ENCODE data around the gene MYOD1. TPM values are rescaled to one million over a fixed set of nuclear protein-coding genes. Genes with fewer than 3 reads are reported as not detected.

The MYOD1 gene
- total and polyA plus RNA-seq, 9 of the 15 experiments (the other 6 are each of a cell fraction or from before 2014, with no cell fraction given) = not detected

DNA sequence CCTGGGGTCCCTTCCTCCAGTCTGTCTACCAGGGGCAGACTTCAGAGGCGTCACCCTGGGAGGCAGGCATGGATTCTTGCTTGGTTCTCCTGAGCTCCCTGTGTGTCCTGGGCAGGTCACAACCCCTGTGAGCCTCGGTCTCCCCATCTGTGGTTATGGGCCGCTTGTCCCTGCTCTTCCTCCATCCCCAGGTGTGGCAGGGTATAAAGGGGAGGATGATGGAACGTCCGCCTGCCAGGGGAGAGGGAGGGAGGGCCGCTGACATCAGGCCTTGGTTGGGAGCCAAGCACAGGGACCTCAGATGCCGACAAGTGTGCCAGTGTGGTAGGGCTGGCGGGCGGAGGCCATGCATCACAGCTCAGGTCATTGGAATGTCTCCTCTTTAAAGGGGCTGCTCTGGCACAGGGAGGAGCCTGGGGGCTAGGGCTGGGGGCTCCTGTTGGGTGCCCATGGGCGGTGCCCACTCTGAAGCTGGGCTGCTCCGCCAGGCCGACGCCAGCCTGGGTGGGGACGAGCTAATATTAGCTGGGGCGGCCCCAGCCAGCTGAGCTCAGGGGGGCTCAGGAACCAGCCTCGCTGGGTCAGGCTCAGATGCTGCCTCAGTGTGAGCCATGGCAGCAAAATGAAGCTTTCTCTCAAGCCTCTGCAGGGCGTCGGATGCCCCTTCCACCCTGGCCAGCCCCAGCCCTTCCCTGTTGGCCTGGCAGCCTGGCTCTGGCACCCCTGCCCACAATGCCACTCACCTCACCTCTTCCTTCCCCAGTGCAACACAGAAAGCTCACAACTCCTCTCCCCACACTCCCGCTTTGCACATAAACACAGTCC is 28.0 kb downstream of the MYOD1 start (continued):
- TF ChIP-seq SFPQ (IDR thresholded peaks at IDR 0.05; ENCODE audit: low read depth, low read length) (no peak), SETDB1 (IDR thresholded peaks at IDR 0.05; ENCODE audit: low read length) (no peak), HDAC2 (IDR thresholded peaks at IDR 0.05) (no peak)
- TF ChIP-seq, protein P1, sequence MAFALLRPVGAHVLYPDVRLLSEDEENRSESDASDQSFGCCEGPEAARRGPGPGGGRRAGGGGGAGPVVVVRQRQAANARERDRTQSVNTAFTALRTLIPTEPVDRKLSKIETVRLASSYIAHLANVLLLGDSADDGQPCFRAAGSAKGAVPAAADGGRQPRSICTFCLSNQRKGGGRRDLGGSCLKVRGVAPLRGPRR (CRISPR knock-in tag; IDR thresholded peaks at IDR 0.05) = no peak

DNA sequence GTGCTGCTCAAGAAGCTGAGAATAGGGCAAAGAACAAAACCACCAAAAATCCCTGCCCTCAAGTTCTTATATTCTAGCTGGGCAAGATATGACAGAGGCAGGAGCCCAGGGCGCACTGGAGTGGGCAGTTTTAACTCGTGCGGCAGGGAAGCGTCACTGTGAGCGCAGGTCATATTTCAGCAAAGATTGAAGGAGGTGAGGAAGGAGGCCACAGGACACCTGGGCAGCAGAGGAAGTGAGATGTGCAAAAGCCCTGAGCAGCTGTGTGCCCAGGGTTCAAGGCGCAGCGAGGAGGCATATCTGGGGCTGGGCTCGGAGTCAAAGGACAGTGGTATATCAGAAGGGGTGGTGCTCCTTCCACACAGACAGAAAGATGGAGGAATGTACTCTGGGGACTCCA is 28.7 kb downstream of the MYOD1 start:
- Histone ChIP-seq H3K9ac (ENCODE audit: insufficient read depth in 1 of 2, low read depth in 2 of 2, low read length in 2 of 2) (no peak overlapping the region), H3K4me3 (no peak overlapping the region), H3K36me3 (ENCODE audit: control insufficient read depth, insufficient read depth, low read length) (no peaks in the 10 kb centered on the region), H4K20me1 (replicated peaks; ENCODE audit: control insufficient read depth, insufficient read depth, low read length) (peaks cover 10% of the 10 kb centered on the region; the same call in 1 of the 2 replicates), H2AFZ (ENCODE audit: low read depth, low read length) (no peak overlapping the region), H3K27ac (ENCODE audit: extremely low read depth, low read depth, low read length) (no peak overlapping the region), H3K9me3 (replicated peaks; ENCODE audit: control insufficient read depth, insufficient read depth, low read depth, low read length) (no peaks in the 10 kb centered on the region), H3K9me1 (ENCODE audit: control insufficient read depth, insufficient read depth, low read length) (no peaks in the 10 kb centered on the region), H3K4me1 (replicated peaks in 1 of 2; ENCODE audit: control insufficient read depth in 2 of 2, insufficient read depth in 2 of 2, low read length in 2 of 2) (no peaks in the 10 kb centered on the region), H3K4me2 (ENCODE audit: insufficient read depth, low read length) (no peak overlapping the region), H3K79me2 (ENCODE audit: control insufficient read depth, insufficient read depth, low read length) (no peaks in the 10 kb centered on the region), H3K27me3 (ENCODE audit: control insufficient read depth in 2 of 2, insufficient read depth in 2 of 2, low read length in 2 of 2) (peaks cover 7 to 69% of the 10 kb centered on the region in 2 experiments; a peak in 3 of 5 replicates)
- 2% methylated on average over 8 of the region's 8 CpGs for WGBS (ENCODE audit: insufficient coverage, low coverage, missing lambda C conversion rate)
- no peak for ATAC-seq
- in situ Hi-C loops (cut with MboI) = no loop called here
- CTCF ChIA-PET (ENCODE audit: low intra/inter-chr PET ratio) = no interaction called here
- FAIRE-seq = no peak
- POLR2A ChIA-PET = interaction anchor here (1.6 kb wide), 1 partner anchor 8 kb away, joined by 3 read pairs; no protein-coding TSS in a partner anchor
- DNase-seq (ENCODE audit: extremely low read depth in 1 of 4, low spot score in 3 of 4) = no peak
- intact Hi-C loops (cut with micrococcal nuclease) = no loop called here
- BruUV-seq (replicated peaks) = no TSS peak
- TF ChIP-seq SRSF7 (optimal IDR thresholded peaks at IDR 0.05; ENCODE audit: low read depth, low read length) = no peak
- no peak for TF ChIP-seq ZNF77 (CRISPR knock-in tag; IDR thresholded peaks at IDR 0.05)
- no peak for TF ChIP-seq DIDO1 (tag; IDR thresholded peaks at IDR 0.05; ENCODE audit: low read depth)
- TF ChIP-seq ZNF589 (CRISPR knock-in tag; IDR thresholded peaks at IDR 0.05; ENCODE audit: low read depth) = no peak
- TF ChIP-seq XRCC5 (IDR thresholded peaks at IDR 0.05; ENCODE audit: low read depth, low read length) = no peak
- TF ChIP-seq RCOR1 (IDR thresholded peaks at IDR 0.05; ENCODE audit: borderline replicate concordance in 1 of 2, low read depth in 2 of 2, low read length in 2 of 2) = no peak
- no peak for TF ChIP-seq ZNF592 (IDR thresholded peaks at IDR 0.05)
- no peak for TF ChIP-seq FOXO4 (CRISPR knock-in tag; IDR thresholded peaks at IDR 0.05)
